ENCODE results near the gene RFPL4A.

- no peak for TF ChIP-seq POLR2AphosphoS5 (IDR thresholded peaks at IDR 0.05; ENCODE audit: borderline replicate concordance, low read depth, low read length)
- TF ChIP-seq EZH2 (IDR thresholded peaks at IDR 0.05), result no peak
Observed at GRCh38 chr19:55720801-55721200, 38.1 kb upstream of the RFPL4A start.

Measured in SK-N-MC (cell line).